Measurements from ENCODE around the gene ARMC7.
A peak's percentile ranks its signal among the peaks of the same experiment; 100 is the strongest.

The ARMC7 gene

GRCh38 chr17:75109407-75110233 lies at the start of gene ARMC7:
Gene ARMC7 (plus strand): TSS chr17:75109969. CDS start chr17:75110289, 320 bp downstream.
- DNase-seq (ENCODE audit: extremely low read depth, low read depth) = no peak
- peak within 1 kb of the TSS; percentile 69 for H3K4me3 ChIP-seq (replicated peaks; ENCODE audit: low read depth, low read length)
- no peak for TF ChIP-seq CTCF (IDR thresholded peaks at IDR 0.05; ENCODE audit: low read depth, low read length, missing control alignments)

DNA sequence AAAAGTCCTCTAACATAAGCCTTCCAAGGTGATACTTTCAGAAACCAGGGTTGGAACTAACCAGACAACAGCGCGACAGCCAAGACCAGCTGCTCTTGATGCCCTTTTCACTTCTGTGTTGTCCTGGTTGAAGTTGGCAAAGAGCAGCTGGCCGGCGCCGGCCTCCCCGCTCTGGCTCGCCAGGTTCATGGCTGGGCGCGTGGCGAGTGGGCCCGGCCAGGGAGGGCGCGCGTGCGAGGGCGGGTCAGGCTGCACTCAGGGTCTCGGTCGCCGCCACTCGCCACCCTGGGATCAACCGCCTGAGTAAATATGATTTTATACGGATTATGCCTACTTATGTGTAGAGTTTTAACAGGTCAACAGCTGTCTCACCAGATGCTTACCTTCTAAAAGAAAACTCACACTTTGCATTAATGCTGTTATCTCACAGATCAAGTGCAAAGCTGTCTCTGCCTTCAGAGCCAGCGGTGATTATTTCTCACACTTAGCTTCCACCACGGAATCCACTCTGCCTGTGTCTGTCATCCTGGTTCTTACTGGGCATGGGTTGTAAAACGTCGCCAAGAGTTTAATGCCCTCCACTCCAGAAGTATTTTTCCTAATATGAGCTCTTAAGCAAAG lies 49.2 kb upstream of the ARMC7 start:
- no peak for TF ChIP-seq CTCF (IDR thresholded peaks at IDR 0.05; ENCODE audit: low read depth, low read length, missing control alignments)
- DNase-seq (ENCODE audit: extremely low read depth, low read depth) = no peak
- no peak overlapping the region for H3K4me3 ChIP-seq (replicated peaks; ENCODE audit: low read depth, low read length)

- TF ChIP-seq CTCF (IDR thresholded peaks at IDR 0.05; ENCODE audit: low read depth, low read length, missing control alignments) = no peak
- H3K4me3 ChIP-seq (replicated peaks; ENCODE audit: low read depth, low read length) = no peak overlapping the region
- DNase-seq (ENCODE audit: extremely low read depth, low read depth) = no peak
Measured at GRCh38 chr17:75061055-75061438, 48.7 kb upstream of the ARMC7 start.

- H3K4me3 ChIP-seq (replicated peaks; ENCODE audit: low read depth, low read length) = no peak overlapping the region
- no peak for DNase-seq (ENCODE audit: extremely low read depth, low read depth)
- no peak for TF ChIP-seq CTCF (IDR thresholded peaks at IDR 0.05; ENCODE audit: low read depth, low read length, missing control alignments)
Measured at GRCh38 chr17:75061618-75062017, 48.2 kb upstream of the ARMC7 start.

GRCh38 chr17:75063201-75063600 lies 46.6 kb upstream of the ARMC7 start:
- H3K4me3 ChIP-seq (replicated peaks; ENCODE audit: low read depth, low read length) = no peak overlapping the region
- DNase-seq (ENCODE audit: extremely low read depth, low read depth) = no peak
- no peak for TF ChIP-seq CTCF (IDR thresholded peaks at IDR 0.05; ENCODE audit: low read depth, low read length, missing control alignments)

- TF ChIP-seq CTCF (IDR thresholded peaks at IDR 0.05; ENCODE audit: low read depth, low read length, missing control alignments) = no peak
- no peak overlapping the region for H3K4me3 ChIP-seq (replicated peaks; ENCODE audit: low read depth, low read length)
- DNase-seq (ENCODE audit: extremely low read depth, low read depth) = no peak
Measured at GRCh38 chr17:75063626-75064025, 46.1 kb upstream of the ARMC7 start.

Measured in HFF-Myc (cell line).